NCI-H526 treated with DMSO at 0.1 percent for 48 hours (cell line): ENCODE data around the gene DERL2.

Experiments
- DNase-seq: peaks from one replicate; lab custom pipeline; 2025; lab: John Stamatoyannopoulos, UW

DERL2 gene

DNA sequence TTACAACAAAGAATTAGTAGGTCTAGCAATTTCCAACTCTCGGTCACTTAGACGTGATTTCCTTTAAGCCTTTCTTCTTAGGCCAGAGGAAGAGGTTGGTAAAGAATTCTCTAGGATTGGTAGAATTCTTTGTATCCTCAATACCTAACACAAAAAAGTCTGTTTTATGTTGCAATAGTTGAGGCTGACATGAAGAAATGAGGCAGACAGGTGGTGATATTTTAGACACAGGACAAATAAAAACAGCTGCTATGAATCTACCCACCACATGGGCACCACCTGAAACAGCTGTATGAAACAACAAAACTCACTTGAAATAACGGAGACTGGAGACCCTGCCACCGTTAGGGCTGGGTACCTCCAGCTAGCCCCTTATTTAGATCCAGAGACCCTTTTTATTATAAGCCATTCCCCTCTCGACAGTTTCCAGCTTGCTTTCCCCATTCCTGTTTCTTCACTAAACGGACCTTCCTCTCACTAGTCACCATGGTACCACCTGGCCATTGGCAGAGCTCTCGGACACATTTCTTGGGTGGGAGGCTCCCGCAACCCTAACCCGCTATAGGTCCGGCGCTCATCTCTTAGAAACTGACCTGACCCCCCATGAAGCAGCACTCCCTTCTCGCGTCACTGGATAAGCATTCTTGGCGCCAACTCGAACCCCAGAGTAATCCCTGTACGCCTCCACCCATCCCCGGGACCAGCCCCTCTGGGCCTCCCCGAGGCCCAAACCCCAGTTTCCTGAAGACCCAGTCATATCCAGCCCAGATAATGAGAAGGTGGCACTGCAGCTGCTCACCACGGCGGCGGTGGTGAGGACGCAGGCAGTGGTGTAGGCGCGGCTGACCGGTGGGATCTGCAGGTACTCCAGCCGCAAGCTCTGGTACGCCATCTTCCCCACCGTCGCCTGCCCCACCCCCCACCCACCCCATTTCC lies at the start of gene DERL2:
DERL2 (minus strand) TSS at position 909 of the 936 bp plus-strand sequence; CDS start at position 892, 17 bp downstream.
- no peak for DNase-seq

DNA sequence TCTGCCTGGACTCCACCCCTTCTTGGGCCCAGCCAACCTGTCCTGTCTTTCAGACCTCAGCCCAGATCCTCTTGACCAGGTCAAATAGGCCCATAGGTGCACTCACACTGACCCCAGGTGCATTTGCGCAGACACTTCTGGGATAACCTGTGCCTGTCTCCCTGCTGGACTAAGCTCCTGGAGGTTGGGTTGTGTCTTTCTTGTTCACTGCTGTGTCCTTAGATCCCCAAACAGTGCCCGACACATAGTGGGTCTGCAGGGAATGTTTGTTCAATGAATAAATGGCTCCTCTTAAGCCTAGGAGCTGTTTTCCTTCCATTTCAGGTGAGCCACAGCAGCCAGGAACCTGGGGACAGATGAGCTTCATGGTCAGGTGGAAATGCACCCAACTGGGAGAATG lies 49.5 kb upstream of the DERL2 start:
- no peak for DNase-seq

DNA sequence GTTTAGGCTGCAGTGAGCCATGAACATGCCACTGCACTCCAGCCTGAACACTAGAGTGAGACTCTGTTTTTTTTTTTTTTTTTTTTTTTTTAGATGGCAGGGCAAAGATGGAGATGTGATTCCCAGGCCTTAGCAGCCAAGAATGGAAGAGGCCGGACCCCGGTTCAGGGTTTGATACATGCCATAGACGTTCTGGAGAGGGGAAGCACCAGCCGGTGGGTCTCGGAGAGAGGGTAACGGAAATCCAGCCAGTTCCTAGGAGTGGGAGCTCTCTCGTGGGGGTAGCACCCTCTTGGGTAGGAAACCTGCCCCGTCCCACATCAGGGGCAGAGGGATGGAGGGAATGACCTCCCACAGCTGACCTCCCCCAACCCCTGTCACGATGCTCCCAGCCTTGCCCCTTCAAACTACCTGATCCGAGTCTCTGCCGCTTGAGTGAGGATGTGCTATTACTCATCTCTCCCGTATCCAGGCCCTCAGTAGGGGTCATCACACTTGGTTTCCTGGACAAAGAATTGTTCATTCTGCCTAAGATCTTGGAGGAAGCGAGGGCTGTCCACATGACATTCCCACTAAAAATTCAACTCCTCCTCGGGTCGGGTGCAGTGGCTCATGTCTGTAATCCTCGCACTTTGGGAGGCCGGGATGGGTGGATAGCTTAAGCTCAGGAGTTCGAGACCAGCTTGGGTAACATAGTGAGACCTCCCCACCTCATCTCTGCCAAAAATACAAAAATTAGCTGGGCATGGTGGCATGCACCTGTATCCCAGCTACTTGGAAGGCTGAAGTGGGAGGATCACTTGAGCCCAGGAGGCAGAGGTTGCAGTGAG lies 47.7 kb upstream of the DERL2 start:
- DNase-seq, result no peak

DNA sequence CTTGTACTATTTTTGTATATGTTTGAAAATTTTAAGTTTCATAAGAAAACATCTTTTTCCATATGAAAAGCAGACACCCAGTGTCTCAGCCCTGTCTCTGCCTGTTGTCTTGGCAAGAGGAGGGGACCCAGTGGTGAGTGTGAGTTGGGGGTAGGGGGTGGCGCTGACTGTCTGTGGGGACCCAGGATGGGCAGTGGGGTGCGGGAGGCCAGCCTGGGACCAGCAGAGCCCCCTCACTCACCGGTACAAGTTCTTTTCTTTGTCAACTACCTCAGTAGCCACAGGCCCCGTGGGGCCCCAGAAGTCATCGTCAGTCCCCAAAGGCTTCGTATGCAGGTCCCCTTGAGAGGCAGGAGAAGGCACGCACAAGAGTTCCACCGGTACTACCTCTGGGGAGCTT lies 46.6 kb upstream of the DERL2 start:
- no peak for DNase-seq

DNA sequence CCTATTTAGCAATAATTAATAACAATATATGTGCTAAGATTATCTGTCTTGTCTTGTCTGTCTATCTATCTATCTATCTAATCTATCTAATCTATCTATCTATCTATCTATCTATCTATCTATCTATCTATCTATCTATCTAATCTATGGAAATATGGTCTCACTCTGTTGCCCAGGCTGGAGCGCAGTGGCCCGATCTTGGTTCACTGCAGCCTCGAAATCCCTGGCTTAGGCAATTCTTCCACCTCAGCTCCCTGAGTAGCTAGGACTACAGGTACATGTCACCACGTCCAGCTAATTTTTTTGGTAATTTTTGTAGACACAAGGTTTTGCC lies 45.1 kb upstream of the DERL2 start:
- DNase-seq, result no peak

DNA sequence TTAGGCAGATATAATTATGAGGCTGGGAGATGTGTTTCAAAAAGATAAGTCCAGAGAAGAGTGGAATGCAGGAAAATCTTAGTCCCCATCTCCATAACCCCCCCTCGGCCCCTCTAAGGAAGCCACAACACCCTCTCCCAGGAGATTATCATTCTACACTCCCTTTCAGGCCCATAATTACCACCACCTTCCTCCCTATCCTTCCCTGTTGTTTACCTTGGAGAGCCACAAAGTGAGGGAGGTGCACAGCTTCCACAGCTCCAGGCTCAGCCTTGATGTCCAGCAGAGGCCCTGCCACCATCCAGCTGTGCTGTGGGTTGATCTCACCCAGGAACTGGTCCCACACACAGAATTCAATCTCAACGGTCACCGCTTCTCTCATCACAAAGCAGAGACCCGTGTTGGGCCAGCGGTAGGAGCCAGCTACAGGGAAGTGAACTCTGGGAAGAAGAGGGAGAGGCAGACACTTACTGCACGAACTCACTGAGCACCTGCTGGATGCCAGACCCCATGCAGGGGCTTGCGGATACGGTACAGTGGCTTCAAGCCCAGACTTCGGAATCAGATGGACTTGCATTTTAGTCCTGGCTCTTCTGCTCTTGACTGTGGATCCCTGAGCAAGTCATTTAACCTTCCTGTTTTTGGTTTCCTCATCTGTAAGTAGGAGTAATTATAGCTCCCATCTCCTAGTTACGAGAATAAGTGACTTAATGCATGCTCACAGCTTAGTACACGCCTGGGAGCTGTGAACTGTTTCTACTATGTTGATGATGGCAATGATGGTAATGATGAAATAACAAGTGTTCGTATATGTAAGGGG lies 44.5 kb upstream of the DERL2 start:
- no peak for DNase-seq

DNA sequence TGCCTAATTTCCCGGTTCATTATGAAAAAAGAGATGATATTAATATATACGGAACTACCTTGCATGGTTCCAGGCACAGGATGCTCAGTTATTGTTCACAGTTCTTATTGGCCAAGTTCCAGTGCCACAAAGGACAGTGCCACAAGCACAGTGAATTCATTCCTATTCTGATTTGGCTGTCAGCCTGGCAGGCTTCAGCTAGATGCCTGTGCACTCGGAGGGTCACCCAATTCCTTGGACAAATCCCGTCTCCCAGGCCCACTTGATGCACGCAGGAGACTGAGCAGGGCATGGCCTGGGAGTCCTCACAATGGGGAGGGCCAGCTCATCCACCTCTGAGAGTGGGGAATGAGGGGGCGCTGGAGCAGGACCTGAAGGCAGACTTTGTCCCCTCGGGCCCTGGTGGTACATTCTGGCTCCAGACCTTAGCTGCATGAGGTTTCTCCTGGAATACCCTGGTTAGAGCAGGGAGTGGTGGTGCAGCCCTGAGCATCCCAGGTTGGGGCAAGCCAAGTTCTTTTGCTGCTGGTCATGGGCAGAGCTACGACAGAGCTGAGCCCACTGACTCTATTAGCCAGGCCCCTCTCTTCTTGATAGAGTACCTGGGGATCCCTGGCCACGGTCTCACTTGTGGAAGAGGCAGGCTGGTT lies 41.7 kb upstream of the DERL2 start:
- no peak for DNase-seq

DNA sequence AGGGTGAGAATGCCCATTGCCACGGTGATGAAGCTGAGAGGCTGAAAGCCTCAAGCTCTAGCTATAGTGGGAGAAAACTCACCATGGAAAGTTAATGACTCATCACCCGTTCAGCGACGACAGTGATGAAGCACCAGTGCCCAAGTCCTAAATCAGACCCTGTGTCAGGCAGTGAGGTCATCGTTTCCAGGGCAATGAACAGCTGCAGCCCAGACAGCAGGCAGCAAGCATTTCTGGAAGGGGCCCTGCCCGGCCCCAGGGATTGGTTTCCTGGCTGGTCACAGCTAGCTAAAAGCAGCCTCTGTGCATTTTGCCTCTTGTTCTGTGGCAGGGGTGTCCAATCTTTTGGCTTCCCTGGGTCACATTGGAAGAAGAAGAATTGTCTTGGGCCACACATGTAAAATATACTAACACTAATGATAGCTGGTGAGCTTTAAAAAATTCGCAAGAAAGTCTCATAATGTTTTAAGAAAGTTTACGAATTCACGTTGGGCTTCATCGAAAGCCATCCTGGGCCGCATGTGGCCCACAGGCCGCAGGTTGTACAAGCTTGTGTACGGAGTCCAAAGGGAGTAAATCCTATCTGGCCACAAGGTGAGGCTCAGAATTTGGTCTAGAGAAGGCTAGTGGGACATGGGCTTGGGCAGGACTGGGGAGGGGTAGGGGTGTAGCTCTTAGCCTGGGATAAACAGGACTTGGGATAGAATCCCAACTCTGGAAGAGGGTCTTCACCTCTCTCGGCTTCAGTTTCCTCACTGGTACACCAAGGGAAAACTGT lies 41.0 kb upstream of the DERL2 start:
- DNase-seq, result no peak

DNA sequence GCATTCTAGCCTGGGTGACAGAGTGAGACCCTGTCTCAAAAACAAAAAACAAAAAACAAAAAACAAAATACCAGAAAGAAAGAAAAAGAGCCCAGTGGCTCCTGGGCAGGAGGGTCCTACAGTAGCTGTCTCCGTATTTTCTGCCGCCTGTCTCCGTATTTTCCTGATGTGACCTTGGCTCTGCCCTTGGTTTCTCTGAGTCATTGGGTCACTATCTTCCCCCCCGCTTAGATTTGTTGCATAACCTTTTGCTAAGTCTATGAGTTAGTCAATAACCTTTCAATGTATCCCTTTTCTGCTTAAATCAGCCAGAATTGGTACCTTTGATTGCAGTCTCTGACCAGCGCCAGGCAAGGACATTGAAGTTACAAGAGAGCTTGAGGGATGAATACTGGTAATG lies 37.3 kb upstream of the DERL2 start:
- DNase-seq, result no peak

DNA sequence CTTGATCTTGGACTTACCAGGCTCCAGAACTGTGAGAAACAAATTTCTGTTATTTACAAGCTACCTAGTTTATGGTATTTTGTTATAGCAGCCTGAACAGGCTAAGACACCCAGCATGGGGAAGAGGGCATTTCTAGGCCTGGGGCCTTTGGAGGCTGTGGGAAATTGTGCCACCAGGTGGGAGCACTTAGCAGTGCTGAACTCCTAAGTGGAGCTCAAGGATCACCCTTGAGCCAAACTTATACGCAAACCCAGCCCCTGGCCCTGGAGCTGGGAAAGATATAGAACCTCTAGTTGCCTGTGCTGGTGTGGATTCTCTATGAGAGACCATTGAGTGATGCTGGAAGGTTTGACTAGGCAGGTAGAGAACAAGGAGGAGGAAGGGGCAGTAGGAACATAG lies 36.5 kb upstream of the DERL2 start:
- DNase-seq, result no peak

DNA sequence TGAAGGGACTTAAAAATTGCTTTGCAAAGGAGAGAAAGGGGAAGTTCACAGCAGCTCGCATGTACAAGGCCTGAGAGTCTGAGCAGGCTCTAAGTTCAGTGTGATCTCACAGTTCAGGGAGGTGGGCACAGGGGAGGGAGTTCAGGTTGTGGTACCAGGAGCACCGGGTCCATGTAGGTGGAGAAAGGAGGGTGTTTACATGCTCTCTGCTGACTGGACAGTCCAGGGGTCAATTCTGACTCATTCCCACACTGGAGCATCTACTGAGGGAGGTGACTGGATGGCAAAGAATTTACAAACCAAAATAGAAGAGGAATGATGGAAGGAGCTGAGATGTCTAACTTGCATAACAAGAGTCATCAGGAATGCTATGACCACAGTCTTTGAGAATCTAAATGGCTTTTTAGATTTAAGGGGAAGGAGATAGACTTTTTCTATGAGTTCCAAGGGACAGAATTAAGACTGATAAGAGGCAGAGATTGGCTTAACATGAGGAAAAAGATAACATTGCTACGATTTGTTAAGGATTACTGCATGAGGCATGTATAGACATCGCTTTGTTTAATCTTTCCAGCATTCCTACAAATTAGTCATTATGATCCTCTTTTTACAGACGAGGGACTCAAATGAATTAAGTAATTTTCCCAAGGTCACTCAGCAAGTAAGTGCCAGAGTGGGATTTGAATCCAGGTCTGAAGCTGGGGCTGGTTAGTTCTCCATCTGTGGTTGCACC lies 30.2 kb upstream of the DERL2 start:
- DNase-seq, result no peak

DNA sequence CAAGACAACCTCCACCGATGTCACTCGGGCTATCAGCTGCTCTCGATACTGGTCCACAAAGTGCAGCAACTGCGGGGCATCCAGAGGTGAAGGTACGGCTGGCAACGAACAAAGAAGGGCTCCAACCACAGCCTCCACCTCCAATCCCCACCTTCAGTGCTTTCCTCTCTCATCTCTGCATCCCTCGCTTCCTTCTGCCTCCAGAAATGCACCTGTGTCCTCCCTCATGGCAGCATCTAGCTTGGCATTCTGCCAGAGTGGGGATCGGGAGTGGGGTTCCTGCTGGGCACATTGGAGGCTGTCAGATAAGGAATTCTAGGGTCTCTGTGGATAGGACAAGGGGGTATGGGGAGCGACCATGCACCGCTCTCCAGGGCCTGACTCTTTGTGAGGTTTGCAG lies 29.0 kb upstream of the DERL2 start:
- no peak for DNase-seq

DNA sequence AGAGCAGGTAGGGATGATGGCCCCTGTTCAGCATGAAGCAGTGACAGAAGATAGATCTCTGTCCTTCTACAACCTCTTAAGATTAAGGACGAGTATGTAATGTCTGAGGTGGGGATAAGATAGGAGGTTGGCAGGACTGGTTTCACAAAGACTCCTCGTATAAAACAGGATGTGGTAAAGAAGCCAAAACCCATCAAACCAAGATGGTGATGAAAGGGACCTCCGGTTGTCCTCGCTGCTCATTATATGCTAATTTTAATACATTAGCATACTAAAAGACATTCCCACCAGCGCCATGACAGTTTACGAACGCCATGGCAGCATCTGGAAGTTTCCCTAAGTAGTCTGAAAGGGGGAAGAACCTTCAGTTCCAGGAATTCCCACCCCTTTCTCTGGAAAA lies 27.6 kb upstream of the DERL2 start:
- DNase-seq, result no peak

DNA sequence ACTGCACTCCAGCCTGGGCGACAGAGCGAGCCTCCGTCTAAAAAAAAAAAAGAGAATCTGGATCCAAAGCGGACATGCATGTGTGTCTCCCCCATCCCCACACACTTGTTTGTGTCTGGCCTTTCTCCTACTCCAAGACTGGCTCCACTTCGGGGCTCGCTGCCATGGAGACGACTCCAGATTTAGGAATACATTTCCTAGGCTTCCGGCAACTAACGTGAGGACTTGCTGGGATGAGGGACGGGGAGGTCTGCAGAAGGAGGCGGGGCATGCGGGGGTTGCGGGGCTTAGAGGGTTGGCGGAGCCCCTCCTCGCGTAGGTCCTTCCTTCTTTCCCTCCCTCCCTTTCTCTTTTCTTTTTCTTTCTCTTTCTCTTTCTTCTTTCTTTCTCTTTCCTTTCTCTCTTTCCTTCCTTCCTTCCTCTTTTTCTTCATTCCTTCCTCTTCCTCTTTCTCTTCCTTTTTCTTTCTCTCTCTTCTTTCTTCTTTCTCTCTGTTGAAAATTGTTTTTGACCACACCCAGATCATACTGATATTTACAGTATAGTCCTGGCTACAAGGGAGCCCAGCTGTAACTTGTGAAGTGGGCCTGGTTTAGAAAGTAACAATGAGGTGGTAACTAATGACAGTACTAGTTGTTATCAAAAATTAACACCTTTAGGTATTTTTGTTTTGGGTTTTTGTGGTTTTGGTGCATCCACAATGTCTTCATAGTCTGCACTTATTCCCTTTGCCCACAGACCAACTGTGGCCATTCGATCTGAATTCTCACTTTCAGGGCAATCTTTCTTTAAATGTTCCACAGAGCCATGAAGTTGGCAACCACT lies 25.6 kb upstream of the DERL2 start:
- no peak for DNase-seq

DNA sequence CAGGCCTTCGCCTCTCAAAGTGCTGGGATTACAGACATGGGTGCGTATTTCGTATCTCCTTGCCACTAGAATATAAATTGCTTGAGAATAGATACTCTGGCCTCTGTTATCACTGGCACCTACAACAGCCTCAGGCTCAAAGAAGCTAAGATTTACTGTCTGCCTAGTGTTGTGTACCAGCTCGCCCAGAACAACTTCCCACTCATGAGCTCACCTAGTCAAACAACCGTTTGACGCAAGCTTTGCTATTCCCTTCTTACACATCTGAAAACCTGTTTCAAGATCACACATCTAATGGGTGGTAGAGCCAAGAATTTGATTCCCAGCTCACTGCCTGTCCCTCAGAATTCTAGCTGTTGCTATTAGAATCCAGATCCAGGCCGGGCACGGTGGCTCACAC lies 24.8 kb upstream of the DERL2 start:
- no peak for DNase-seq

DNA sequence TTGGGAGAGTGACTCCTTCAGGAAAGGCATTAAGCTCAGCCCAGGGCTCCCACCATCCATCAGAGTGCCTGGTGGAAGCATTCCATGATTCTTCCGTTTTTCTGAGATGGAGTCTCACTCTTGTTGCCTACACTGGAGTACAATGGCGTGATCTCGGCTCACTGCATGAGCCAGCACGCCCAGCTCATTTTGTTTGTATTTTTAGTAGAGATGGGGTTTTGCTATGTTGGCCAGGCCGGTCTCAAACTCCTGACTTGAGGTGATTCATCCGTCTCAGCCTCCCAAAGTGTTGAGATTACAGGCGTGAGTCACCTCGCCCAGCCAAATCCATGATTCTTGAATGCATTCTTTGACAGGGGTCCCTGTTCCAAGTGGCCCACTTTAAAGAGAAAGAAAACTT lies 23.5 kb upstream of the DERL2 start:
- DNase-seq, result no peak

DNA sequence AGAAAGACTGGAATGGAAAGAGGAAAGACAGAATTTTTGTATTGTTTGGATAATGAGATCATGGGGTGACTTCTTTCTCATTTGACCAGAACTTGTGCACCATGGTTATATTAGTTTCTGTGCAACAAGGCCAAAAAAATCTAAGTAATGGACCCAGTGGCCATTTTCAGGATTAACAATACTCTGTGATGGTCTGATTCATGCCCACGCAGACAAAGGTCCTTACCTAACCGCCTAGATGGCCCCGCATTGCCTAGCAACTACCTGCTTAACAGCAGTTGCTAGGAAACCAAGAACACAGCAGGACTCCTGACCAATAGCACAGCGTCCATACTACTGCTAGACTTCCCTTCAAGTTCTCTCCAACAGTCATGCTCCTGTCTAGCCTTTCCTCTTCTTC lies 22.8 kb upstream of the DERL2 start:
- peak; percentile 0 for DNase-seq

DNA sequence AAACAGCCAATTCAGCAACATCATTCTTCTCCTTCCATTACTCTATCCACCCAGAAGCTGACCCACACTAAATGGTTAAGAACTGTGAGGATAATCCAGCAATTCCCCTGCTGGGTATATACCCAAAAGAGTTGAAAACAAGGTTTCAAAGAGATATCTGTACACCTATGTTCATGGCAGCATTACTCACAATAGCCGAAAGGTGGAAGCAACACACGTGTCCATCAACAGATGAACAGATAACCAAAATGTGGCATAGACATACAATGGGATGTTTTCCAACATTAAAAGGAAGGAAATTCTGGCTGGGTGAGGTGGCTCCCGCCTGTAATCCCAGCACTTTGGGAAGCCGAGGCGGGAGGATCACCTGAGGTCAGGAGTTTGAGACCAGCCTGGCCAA lies 20.3 kb upstream of the DERL2 start:
- DNase-seq, result no peak

DNA sequence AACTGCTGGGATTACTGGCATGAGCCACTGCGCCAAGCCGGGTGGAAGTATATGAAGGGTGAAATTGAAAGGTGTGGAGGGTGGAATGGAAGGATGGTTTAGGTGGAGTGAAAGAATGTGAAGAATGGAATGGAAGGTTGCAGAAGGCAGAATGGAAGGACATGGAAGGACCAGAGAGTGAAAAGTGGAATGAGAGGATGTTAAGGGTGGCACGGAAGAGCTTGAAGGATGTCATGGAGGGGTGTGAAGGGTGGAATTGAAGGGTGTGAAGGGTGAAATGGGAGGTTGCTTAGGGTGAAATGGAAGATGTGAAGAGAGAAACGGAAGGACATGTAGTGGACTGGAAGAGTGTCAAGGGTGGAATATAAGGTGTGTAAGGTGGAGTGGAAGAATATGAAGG lies 16.6 kb upstream of the DERL2 start:
- DNase-seq, result no peak

DNA sequence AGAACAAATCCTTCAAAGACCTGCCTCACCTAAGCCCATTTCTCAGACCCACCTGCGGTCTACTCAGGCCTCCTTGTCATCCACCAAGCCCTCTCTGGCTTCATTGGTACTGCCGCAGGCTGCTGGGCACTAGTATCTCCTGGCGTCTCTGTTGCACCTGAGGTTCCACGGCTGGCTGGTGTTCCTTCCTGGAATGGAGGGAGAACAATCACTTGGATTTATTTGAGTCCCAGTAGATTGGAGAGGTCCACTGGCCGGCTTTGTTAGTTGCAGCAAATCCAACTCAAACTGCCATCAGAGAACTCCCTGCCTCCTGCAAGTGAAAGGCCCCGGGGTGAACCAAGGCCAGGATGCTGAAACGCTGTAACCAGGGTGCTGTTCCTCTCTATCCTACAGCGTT lies 15.7 kb upstream of the DERL2 start:
- no peak for DNase-seq
